NCI-H1694 treated with DMSO at 0.1 percent for 48 hours (cell line): ENCODE results near the gene OPCML.
A peak's percentile ranks its signal among the peaks of the same experiment; 100 is the strongest.

Experiments
- DNase-seq: peaks from one replicate; lab custom pipeline; 2025; lab: John Stamatoyannopoulos, UW

Gene OPCML

GRCh38 chr11:133133050-133133449 is 399.3 kb downstream of the OPCML start:
- no peak for DNase-seq

- no peak for DNase-seq
Measured at GRCh38 chr11:133127741-133128140, 404.6 kb downstream of the OPCML start.

- DNase-seq: no peak
Measured at GRCh38 chr11:133123796-133124195, 408.5 kb downstream of the OPCML start.

GRCh38 chr11:133123366-133123765 is 408.9 kb downstream of the OPCML start:
- DNase-seq: no peak

- no peak for DNase-seq
Measured at GRCh38 chr11:133122256-133122655, 410.0 kb downstream of the OPCML start.

- DNase-seq: no peak
Measured at GRCh38 chr11:133118563-133119268, 413.6 kb downstream of the OPCML start.

- no peak for DNase-seq
Measured at GRCh38 chr11:133115099-133115498, 417.2 kb downstream of the OPCML start.

GRCh38 chr11:133107763-133108162 is 424.5 kb downstream of the OPCML start:
- no peak for DNase-seq

GRCh38 chr11:133107136-133107535 is 425.2 kb downstream of the OPCML start:
- no peak for DNase-seq

- no peak for DNase-seq
Measured at GRCh38 chr11:133106417-133106816, 425.9 kb downstream of the OPCML start.

GRCh38 chr11:133104009-133104744 is 428.1 kb downstream of the OPCML start:
- no peak for DNase-seq

- DNase-seq: no peak
Measured at GRCh38 chr11:133096981-133097380, 435.3 kb downstream of the OPCML start.

- DNase-seq: no peak
Measured at GRCh38 chr11:133086518-133086917, 445.8 kb downstream of the OPCML start.

GRCh38 chr11:133082841-133083488 is 449.3 kb downstream of the OPCML start:
- DNase-seq: no peak

- no peak for DNase-seq
Measured at GRCh38 chr11:133082453-133082781, 449.9 kb downstream of the OPCML start.

GRCh38 chr11:133081730-133082452 is 450.4 kb downstream of the OPCML start:
- no peak for DNase-seq

- no peak for DNase-seq
Measured at GRCh38 chr11:133081020-133081419, 451.3 kb downstream of the OPCML start.

- DNase-seq: peak; percentile 27
Measured at GRCh38 chr11:133078591-133079404, 453.5 kb downstream of the OPCML start.

GRCh38 chr11:133078012-133078411 is 454.3 kb downstream of the OPCML start:
- DNase-seq: no peak

- no peak for DNase-seq
Measured at GRCh38 chr11:133075351-133075750, 456.9 kb downstream of the OPCML start.

- DNase-seq: no peak
Measured at GRCh38 chr11:133072858-133073582, 459.3 kb downstream of the OPCML start.
